Activated CD4-positive, alpha-beta T cell treated with anti-CD3 and anti-CD28 coated beads, Interleukin-2, amount 50 U/mL, for 24 hours (primary cell): ENCODE measurements around the gene TOMM40L.
"Not testable (repeated sequence)": the region's sequence is repeated elsewhere in the genome, so short reads cannot be mapped to it uniquely, and the experiment has no call there.

ENCODE experiments used
- DNase-seq, 2 donors: peaks; one replicate each; pipeline ENCODE4 v3.0.0-alpha.2; 2020; ENCODE audit warnings: low read depth in 1 of 2, low spot score in 1 of 2

TOMM40L gene

GRCh38 chr1:161251579-161251978 lies 25.7 kb downstream of the TOMM40L start:
- DNase-seq, result no peak

- DNase-seq, result not testable (repeated sequence)
These were observed 29.4 kb downstream of the TOMM40L start for GRCh38 chr1:161255302-161255701.

GRCh38 chr1:161255955-161256520 lies 30.2 kb downstream of the TOMM40L start:
- not testable (repeated sequence) for DNase-seq

DNA sequence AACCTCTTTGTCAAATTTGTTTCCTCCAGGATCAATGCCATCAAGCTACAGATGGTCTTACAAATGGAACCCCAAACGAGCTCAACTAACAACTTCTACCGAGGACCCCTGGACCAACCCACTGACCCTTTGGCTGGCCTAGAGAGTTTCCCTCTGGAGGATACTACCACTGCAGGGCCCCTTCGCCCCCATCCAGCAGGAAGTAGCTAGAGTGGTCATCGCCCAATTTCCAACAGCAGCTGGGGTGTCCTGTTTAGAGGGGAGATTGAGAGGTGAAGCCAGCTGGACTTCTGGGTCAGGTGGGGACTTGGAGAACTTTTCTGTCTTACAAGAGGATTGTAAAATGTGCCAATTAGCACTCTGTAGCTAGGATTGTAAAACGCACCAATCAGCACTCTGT lies 31.2 kb downstream of the TOMM40L start:
- DNase-seq, result not testable (repeated sequence)

DNA sequence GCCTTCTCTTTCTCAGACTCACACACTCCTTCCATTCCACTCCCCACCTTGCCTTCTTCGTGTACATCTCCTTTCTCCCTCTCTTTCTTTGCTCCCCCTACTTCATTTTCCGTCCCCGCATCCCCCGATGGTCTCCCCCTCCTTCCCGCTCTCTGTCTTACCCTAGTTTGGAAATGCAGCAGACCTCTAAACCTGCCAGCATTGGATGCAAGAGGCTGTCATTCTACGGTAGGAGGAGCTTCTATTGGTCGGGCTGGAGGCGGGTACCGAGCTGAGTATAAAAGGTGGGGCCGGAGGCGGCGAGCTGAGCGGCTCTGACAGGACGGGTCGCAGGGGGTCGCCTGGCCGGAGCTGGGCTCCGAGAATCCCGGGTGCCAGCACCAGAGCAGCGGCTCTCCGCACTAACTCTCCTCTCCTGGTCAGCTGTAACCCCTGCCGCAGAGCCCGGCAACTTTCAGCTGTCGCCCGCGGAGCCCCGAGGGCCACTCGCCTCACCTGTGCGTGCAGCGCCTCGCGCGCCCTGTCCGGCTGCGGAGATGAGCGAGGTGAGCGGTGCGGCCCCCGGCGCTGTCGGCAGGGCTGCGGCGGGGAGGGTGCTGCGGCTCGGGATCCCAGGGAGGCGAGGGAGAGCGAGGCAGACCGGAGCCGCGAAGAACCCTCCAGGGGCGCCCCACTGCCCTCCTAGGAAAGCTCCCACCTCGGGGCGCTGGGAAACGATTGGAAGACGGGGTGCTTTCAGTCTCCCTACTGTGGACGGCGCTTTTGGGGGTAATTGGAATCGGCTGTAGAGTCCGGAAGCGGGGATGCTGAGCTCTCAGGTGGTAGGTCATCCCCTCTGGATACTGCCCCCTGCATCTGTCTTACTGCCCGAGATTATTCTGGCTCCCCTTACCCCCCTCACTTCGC lies 32.8 kb downstream of the TOMM40L start, which contains the start of gene PCP4L1:
Gene PCP4L1 (plus strand): TSS at position 307 of the 906 bp plus-strand sequence. CDS start 230 bp downstream, at position 537.
- DNase-seq, result peak in 1 of 2 donors; percentile 28

DNA sequence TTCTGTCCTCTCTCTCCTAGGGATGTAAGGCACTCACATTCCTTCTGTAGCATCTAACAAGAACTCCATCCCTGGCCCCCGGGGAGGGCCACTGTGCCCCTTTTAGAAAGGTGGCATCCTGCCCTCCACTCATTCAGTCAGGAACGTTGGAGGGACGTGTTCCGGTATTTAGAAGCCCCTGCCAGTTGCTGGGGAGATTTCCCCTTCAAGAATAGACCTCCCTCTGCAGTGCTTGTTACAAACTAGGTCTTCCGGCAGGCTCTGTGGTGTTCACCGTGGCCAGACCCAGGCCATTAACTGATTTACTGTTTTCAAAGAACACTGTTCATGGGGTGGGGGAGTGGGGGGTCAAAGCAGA lies 33.5 kb downstream of the TOMM40L start:
- DNase-seq, result no peak

GRCh38 chr1:161259765-161260164 lies 33.9 kb downstream of the TOMM40L start:
- DNase-seq, result no peak

DNA sequence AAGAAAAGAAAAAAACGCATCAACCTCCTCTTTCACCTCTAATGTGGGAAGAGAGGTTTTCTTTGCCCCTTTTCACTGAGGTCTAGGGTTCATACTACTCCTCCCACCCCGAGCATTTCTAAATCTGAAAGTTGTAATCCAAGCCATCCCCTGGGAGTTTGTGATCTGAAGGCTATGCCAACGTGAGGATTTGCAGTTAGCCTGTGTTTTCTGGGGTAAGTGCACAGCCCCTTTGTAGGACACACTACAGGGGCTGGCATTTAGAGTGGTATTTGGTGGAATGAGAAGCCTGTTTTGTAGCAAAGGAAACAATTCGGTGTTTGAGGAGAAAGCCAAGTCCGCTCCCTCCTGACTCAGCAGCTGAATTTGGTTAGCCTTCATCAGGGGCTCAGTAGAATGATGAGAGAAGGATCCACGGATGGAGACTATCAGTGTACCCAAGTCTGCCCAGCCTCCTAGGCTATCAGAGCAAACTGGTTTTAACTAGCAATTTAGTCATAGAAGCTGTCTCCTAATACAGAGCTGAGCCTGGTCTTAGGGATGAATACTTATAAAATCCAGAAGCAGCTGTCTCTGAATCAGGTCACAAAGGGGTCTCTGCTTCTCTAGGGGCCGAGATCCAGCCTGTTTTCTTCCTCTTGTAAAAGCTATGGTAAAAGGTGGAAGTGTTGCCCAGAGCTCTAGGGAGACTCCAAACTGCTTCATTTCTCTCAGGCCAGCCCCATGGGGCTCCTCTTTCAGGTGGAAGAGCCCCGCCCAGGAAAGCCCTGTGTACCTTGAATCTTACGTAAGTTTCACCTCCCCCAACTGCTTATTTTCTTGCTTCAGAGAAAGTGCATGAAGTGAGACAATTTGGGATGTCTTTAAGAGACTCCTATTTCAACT lies 34.8 kb downstream of the TOMM40L start:
- DNase-seq, result no peak

DNA sequence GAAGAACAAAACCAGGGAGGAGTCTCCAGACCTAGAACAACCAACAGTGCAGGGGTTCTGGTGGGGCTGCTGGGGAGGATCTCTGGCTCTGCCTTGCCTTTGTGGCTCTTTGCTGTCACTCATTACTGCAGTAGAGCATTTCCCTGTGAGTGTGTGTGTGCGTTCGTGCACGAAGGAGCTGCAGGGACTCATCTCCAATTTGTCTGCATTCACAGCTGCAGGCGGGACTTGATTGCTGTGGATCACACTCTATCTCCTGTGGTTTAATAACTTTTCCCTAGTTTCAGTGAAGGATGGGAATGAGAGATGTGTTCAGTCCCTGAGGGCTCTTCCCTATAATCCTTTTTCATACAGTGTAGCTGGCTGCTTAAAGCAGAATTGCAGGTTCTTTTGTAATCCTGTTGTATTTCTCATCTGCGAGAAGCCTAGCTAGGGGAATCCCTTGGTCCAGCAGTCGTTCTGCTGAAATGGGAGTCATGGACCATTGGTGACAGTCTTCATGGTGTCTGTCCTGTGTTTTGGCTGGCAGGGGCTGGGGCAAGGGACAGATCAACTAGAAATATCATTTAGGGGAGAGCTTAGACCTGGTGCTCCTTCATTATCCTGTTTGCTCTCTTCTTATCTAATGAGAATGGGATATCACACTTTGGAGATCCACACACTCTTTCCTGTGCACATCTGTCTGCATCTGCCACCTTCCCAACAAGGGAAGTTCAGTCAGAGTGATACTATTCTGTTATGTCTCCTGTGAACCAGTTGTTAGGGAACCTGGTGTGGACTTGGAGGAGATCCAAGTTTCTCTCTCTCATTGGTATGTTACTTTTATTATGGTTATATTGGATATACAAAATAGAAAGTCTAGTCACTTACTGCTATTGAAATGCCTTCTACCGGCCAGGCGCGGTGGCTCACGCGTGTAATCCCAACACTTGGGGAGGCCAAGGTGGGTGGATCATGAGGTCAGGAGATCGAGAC lies 35.7 kb downstream of the TOMM40L start:
- DNase-seq, result no peak

- no peak for DNase-seq
These were observed 39.4 kb downstream of the TOMM40L start for GRCh38 chr1:161265305-161265704.

GRCh38 chr1:161266202-161266601 lies 40.3 kb downstream of the TOMM40L start:
- no peak for DNase-seq

DNA sequence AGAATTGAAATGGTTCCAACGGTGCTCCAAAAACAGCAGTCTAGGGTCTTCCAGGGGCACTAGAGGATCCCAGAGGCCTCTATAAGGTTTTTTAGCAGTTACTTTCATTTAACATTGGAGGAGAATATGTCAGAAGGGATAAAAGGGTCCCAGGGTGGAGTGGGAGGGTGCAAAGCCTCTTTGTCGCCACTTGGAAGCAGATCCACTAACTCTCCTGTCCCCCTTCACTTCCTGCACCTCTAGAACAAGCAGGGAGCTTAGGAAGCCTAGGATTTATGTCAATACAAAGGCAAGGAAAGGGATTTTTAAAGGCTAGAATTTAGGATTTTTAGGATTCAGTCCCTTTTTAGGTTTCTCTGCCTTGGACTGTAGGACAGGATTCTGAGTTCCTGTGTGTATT lies 41.0 kb downstream of the TOMM40L start:
- no peak for DNase-seq

- no peak for DNase-seq
These were observed 41.5 kb downstream of the TOMM40L start for GRCh38 chr1:161267321-161267720.

- DNase-seq, result no peak
These were observed 47.5 kb downstream of the TOMM40L start for GRCh38 chr1:161273402-161273801.

DNA sequence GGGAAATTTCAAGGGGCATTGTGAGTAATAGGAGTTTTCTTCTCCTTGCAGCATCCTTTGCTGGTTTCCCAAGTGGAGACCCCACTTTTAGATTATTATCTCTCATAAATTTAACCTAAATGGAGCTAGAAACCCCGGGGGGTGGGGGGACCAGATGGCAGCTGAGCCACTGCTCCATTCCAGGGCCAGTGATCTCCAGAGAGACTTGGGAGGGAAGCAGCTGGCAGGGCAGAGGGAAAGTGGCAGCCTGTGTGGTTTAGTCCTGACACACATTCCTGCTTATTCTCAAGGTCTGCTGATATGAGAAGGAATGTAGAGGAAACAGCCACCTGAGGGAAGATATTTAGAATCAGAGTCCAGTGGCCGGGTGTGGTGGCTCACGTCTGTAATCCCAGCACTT lies 49.0 kb downstream of the TOMM40L start:
- DNase-seq, result no peak
